ENCODE results near the gene DNASE1L1.
A peak's percentile ranks its signal among the peaks of the same experiment; 100 is the strongest.
"Not testable (repeated sequence)": the region's sequence is repeated elsewhere in the genome, so short reads cannot be mapped to it uniquely, and the experiment has no call there.

Gene DNASE1L1

DNA sequence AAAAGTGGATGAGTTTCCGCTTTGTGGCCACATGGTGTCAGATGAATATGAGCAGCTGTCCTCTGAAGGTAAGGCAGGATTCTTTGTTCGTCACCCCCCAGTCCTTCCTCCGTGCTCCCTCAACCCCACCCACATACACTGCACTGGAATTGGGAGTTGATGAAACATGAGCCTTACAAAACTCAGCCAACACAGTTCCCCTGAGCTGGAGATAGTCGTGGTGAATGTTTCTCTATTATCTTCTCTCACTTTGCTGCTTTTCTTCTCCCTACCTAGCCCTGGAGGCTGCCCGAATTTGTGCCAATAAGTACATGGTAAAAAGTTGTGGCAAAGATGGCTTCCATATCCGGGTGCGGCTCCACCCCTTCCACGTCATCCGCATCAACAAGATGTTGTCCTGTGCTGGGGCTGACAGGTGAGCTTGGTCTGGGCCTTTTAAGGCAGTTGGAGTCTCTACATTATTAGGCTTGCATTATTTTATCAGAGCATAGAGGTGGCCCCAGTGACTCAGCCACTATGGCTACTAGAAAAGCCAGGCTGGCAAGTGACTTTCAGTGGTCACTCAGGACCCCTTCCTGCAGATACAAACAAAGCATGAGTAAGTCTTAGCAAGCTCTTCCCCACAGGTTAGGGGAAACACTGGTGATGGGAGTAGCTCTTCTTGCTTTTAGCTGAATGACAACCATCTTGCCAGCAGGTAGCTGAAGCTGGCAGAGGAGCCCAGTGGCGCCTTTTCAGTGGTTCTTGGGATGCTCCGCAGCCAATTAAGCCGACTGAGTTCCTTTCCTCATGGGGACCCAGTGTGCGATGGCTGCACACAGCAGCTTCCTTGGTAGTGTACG lies 9.3 kb downstream of the DNASE1L1 start:
- DNase-seq (ENCODE audit: low read depth), result no peak
- TF ChIP-seq MYC (IDR thresholded peaks at IDR 0.05; ENCODE audit: low read depth, low read length) (no peak), CTCF (IDR thresholded peaks at IDR 0.05; ENCODE audit: low read depth, low read length) (no peak), POLR2A (IDR thresholded peaks at IDR 0.05; ENCODE audit: extremely low read depth, insufficient read length) (no peak)
- TF ChIP-seq, protein P1, sequence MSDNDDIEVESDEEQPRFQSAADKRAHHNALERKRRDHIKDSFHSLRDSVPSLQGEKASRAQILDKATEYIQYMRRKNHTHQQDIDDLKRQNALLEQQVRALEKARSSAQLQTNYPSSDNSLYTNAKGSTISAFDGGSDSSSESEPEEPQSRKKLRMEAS (IDR thresholded peaks at IDR 0.05; ENCODE audit: low read depth, low read length), result no peak
- peak overlapping the region; percentile 100 for H3K4me3 ChIP-seq (ENCODE audit: low read depth, low read length)

GRCh38 chrX:154398668-154399526 lies 10.2 kb downstream of the DNASE1L1 start:
- DNase-seq (ENCODE audit: low read depth), result peak; percentile 90
- TF ChIP-seq, protein P1 (IDR thresholded peaks at IDR 0.05; ENCODE audit: low read depth, low read length), result peak; percentile 97
- TF ChIP-seq POLR2A (IDR thresholded peaks at IDR 0.05; ENCODE audit: extremely low read depth, insufficient read length), result no peak
- peak; percentile 54 for TF ChIP-seq CTCF (IDR thresholded peaks at IDR 0.05; ENCODE audit: low read depth, low read length)
- TF ChIP-seq MYC (IDR thresholded peaks at IDR 0.05; ENCODE audit: low read depth, low read length), result peak; percentile 99
- H3K4me3 ChIP-seq (ENCODE audit: low read depth, low read length), result peak overlapping the region; percentile 100

- DNase-seq (ENCODE audit: low read depth), result peak; percentile 97
- H3K4me3 ChIP-seq (ENCODE audit: low read depth, low read length), result peak within 1 kb of the TSS; percentile 100
- TF ChIP-seq, protein P1 (IDR thresholded peaks at IDR 0.05; ENCODE audit: low read depth, low read length), result peak; percentile 95
- TF ChIP-seq MYC (IDR thresholded peaks at IDR 0.05; ENCODE audit: low read depth, low read length) (peak; percentile 98), POLR2A (IDR thresholded peaks at IDR 0.05; ENCODE audit: extremely low read depth, insufficient read length) (peak; percentile 98), CTCF (IDR thresholded peaks at IDR 0.05; ENCODE audit: low read depth, low read length) (no peak)
Measured at GRCh38 chrX:154397888-154398667, 11.0 kb downstream of the DNASE1L1 start, which contains the start of gene RPL10. Gene RPL10, plus strand, starts transcription at chrX:154398377. Its CDS starts 143 bp downstream, at chrX:154398520.

DNA sequence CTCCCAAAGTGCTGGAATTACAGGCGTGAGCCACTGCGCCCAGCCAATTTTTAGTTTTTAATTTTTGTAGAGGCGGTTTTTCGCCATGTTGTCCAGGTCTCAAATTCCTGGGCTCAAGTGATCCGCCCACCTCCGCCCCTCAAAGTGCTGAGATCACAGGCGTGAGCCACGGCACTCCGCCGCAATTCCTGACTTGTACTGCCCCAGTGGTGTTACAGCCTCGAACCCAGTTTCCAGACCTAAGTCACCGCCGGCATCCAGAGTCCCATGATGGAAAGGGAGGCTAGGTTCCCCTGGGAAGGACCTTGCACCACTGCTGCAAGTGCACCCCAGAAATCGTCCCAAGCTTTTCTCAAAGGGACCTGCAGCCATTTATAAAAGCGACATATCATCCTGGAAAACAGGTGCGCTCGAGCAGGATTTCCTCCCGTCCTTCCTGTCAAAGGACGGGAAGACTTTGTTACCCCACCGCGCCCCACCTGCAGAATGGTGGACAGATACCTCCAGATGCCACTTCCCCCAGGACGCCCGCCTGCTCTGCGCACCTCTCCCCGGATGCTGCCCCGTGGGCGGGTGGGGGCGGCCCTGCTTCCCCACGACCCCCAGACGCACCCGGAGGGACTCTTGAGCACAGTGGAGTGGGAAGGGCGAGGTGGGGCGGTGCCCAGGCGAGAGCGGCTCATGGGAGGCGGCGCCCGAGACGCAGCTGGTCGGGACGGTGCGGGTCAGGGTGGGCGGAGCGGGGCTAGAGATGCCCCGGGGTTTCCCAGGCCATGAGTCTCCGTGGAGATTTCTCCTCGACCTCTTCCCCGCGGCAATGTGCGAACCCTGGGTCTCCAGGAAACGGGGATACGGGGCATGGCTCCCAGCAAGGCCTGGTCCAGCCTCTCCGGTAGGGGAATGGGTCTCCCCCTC lies 11.8 kb downstream of the DNASE1L1 start:
- TF ChIP-seq, protein P1 (IDR thresholded peaks at IDR 0.05; ENCODE audit: low read depth, low read length), result no peak
- TF ChIP-seq POLR2A (IDR thresholded peaks at IDR 0.05; ENCODE audit: extremely low read depth, insufficient read length), result peak; percentile 31
- no peak; the same call in 1 of the 2 replicates for TF ChIP-seq MYC (IDR thresholded peaks at IDR 0.05; ENCODE audit: low read depth, low read length)
- peak overlapping the region; percentile 100 for H3K4me3 ChIP-seq (ENCODE audit: low read depth, low read length)
- DNase-seq (ENCODE audit: low read depth), result peak; percentile 81

GRCh38 chrX:154396363-154396762 lies 12.7 kb downstream of the DNASE1L1 start:
- not testable (repeated sequence) for H3K4me3 ChIP-seq (ENCODE audit: low read depth, low read length); DNase-seq (ENCODE audit: low read depth)

DNA sequence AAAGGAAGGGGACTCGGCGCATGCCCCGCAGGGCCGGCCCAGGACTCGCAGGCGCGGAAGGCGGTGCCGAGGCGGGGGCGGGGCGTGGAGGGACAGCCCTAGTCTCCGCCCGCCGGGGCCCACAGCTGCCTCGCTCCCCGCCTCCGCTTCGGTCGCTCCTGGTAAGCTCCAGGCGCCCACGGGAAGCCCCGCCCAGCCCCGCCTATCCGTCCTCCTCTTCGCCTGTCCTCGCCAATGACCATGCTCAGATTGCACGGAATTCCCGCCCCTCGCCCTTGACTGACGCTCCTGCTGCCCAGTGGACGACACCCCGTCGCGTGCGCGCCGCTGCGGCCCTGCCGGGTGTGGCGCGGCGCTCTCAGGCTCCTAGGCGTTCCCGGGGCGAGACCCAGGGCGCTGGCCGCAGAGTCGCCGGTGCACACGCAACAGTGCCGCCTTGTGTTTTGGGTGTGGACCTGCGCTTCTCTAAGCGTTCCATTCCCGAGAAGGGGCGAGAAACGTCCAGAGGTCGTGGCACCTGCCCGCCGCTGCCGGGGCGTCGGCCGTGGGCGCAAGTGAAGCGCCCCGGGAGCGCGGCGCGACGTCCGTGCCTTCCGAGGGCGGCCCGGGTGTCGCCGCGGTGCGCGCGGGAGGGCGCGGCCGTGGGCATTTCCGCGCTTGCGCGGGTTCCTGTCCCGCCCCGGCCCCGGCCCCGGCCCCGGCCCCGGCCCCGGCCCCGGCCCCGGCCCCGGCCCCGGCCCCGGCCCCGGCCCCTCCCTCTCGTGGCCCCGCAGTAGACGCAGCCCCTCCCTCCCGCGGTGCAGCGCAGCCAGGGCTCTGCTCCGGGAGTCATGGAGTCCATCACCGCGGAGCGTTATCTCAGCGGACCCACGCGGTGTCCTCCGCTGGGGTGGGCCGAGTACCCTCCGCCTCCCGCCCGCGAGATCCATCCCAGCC lies 19.0 kb downstream of the DNASE1L1 start:
- not testable (repeated sequence) for H3K4me3 ChIP-seq (ENCODE audit: low read depth, low read length); DNase-seq (ENCODE audit: low read depth)

DNA sequence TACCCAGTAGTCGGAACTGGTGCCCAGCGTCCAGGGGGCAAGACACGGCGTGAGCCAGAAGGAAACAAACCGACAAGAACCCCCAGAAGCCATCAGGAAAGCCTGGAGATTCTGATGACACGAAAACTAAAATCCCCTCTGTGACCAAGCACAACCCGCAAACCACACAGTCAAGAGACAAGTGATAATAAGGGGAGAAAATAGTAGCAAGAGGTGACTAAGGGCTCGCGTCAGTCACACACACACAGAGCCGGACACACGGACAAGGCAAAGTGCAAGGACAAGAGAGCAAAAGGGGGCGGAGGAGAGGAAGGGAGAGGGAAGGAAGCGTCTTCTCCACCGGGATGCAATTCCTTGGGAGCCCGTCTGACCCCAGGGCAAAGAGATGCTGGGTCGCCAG lies 20.4 kb downstream of the DNASE1L1 start:
- not testable (repeated sequence) for H3K4me3 ChIP-seq (ENCODE audit: low read depth, low read length); DNase-seq (ENCODE audit: low read depth)

DNA sequence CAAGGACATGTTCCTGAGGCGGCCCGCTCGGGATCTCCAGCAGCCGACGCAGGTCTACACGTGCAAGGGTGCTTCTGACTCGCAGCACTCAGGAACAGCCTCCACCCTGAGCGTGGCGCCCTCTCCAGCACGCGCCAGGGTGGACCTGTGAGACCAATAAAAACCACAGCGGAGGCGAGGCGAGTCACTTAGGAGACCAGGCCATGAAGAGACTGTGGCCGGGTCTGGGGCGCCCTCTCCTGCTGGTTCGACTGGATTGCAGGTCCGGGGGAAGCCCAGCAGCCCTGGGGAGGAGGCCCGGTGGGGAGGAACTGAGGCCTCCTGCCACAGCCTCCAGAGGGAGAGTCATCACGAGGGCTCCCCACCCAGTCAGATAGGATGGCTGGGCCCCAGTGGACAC lies 21.0 kb downstream of the DNASE1L1 start:
- not testable (repeated sequence) for DNase-seq (ENCODE audit: low read depth); H3K4me3 ChIP-seq (ENCODE audit: low read depth, low read length)
